Keratinocyte (primary cell): Measurements from ENCODE around the gene ACOX2. TPM values are rescaled to one million over a fixed set of nuclear protein-coding genes. Genes with fewer than 3 reads are reported as not detected.

ENCODE experiments used
- DNase-seq: peaks from one replicate; pipeline ENCODE4 v3.0.0-alpha.2; 2011; ENCODE audit warnings: low read depth, missing footprints, low spot score
- FAIRE-seq: peaks from 2 replicates; lab custom pipeline; 2011; peaks lifted over from hg19 to GRCh38; lab: Jason Lieb, UNC
- H2AFZ ChIP-seq: 2 replicates; pipeline ENCODE4 v1.6.0; 2012; ENCODE audit warnings: low read length, control low read depth, inconsistent platforms; ENCODE audit not compliant: control insufficient read depth
- H3K27ac ChIP-seq: 2 replicates; pipeline ENCODE4 v1.5.1; 2011; ENCODE audit warnings: low read length; ENCODE audit not compliant: control insufficient read depth, insufficient read depth
- H3K27me3 ChIP-seq: 3 replicates; pipeline ENCODE4 v1.6.0; 2011; ENCODE audit warnings: low read length; ENCODE audit not compliant: control insufficient read depth, insufficient read depth; ENCODE audit errors: extremely low read depth
- H3K36me3 ChIP-seq, 2 experiments: 2 replicates in 1 of 2; 3 replicates in 1 of 2; pipeline ENCODE4 v1.5.1; 2011; ENCODE audit warnings: low read length in 2 of 2, mild to moderate bottlenecking in 1 of 2; ENCODE audit not compliant: control insufficient read depth in 2 of 2, insufficient read depth in 2 of 2; ENCODE audit errors: extremely low read depth in 1 of 2
- H3K4me1 ChIP-seq: 3 replicates; pipeline ENCODE4 v1.5.1; 2011; ENCODE audit warnings: low read length; ENCODE audit not compliant: control insufficient read depth, insufficient read depth; ENCODE audit errors: extremely low read depth
- H3K4me2 ChIP-seq: 3 replicates; pipeline ENCODE4 v1.6.0; 2011; ENCODE audit warnings: low read depth, low read length; ENCODE audit not compliant: control insufficient read depth, insufficient read depth; ENCODE audit errors: extremely low read depth
- H3K4me3 ChIP-seq, 3 experiments: fragments of 200-600 bp in 1 of 3; sonication (generic) in 1 of 3; 2 replicates in 2 of 3; 3 replicates in 1 of 3; pipeline ENCODE4 v1.5.1; 2011 to 2016; ENCODE audit warnings: low read length in 3 of 3, mild to moderate bottlenecking in 3 of 3, control low read depth in 2 of 3, inconsistent platforms in 1 of 3, low read depth in 1 of 3, mixed read lengths in 1 of 3, mixed run types in 1 of 3, moderate library complexity in 1 of 3; ENCODE audit not compliant: control insufficient read depth in 2 of 3, insufficient read depth in 2 of 3; ENCODE audit errors: extremely low read depth in 1 of 3
- H3K79me2 ChIP-seq: 2 replicates; pipeline ENCODE4 v1.6.0; 2012; ENCODE audit warnings: low read length; ENCODE audit not compliant: control insufficient read depth, insufficient read depth
- H3K9ac ChIP-seq: 3 replicates; pipeline ENCODE4 v1.6.0; 2011; ENCODE audit warnings: low read length; ENCODE audit not compliant: control insufficient read depth, insufficient read depth; ENCODE audit errors: extremely low read depth
- H3K9me1 ChIP-seq: 3 replicates; pipeline ENCODE4 v1.6.0; 2011; ENCODE audit warnings: low read length; ENCODE audit not compliant: control insufficient read depth, insufficient read depth; ENCODE audit errors: extremely low read depth
- H3K9me3 ChIP-seq: 2 replicates; pipeline ENCODE4 v1.5.1; 2012; ENCODE audit warnings: low read depth, low read length; ENCODE audit not compliant: control insufficient read depth
- H4K20me1 ChIP-seq: 3 replicates; pipeline ENCODE4 v1.6.0; 2011; ENCODE audit warnings: low read length; ENCODE audit not compliant: control insufficient read depth, insufficient read depth; ENCODE audit errors: extremely low read depth
- CTCF ChIP-seq, 3 experiments: IDR thresholded peaks in 1 of 3; conservative IDR thresholded peaks in 1 of 3; optimal IDR thresholded peaks in 1 of 3; 2 replicates in 2 of 3; 3 replicates in 1 of 3; pipeline versions ENCODE3 to v1.5.1; 2011; ENCODE audit warnings: low read length in 3 of 3, mild to moderate bottlenecking in 3 of 3, moderate library complexity in 2 of 3, control low read depth in 1 of 3, inconsistent platforms in 1 of 3; ENCODE audit not compliant: insufficient read depth in 2 of 3; ENCODE audit errors: extremely low read depth in 1 of 3
- EZH2 ChIP-seq: IDR thresholded peaks from one replicate; pipeline ENCODE4 v1.6.1; 2012; ENCODE audit warnings: inconsistent platforms, mild to moderate bottlenecking, low read length, moderate library complexity
- dilution Hi-C: fragments of 300-500 bp; cut with MboI; formaldehyde crosslinking; loops from one replicate; pipeline ENCODE4 v1.7.0; 2020; ENCODE audit warnings: low sequenced_read_pairs; ENCODE audit not compliant: extremely low pct_ligation_motif_present
- polyA plus RNA-seq, 5 experiments: library from polyadenylated mRNA; depleted of rRNA in 3 of 5; stranded (reverse) in 3 of 5; stranded (forward) in 1 of 5; unstranded in 1 of 5; fragments of >200 nt; gene quantifications; 1 replicate in 1 of 5; 2 replicates in 3 of 5; 3 replicates in 1 of 5; pipeline versions ENCODE4 v1.2.1 to v1.2.3, GENCODE V29; 2011 to 2012; ENCODE audit warnings: missing spikeins in 2 of 5, low read depth in 1 of 5, low replicate concordance in 1 of 5

The ACOX2 gene
- polyA plus RNA-seq, 1 donor (not counting 4 experiments of a cell fraction or from before 2014, with no cell fraction given): 0.20 TPM

GRCh38 chr3:58572013-58572633 lies 35.1 kb upstream of the ACOX2 start:
- Histone ChIP-seq H3K36me3 (no peaks in the 10 kb centered on the region), H2AFZ (no peak overlapping the region), H3K4me2 (no peak overlapping the region), H3K27ac (no peak overlapping the region), H4K20me1 (no peaks in the 10 kb centered on the region), H3K9me3 (no peaks in the 10 kb centered on the region), H3K4me1 (no peaks in the 10 kb centered on the region), H3K9me1 (no peaks in the 10 kb centered on the region), H3K79me2 (no peaks in the 10 kb centered on the region), H3K9ac (no peak overlapping the region), H3K27me3 (peaks cover 8% of the 10 kb centered on the region), H3K4me3 (no peak overlapping the region)
- FAIRE-seq (peak; percentile 32), DNase-seq (no peak)
- no peak for TF ChIP-seq CTCF (optimal IDR thresholded peaks at IDR 0.05 in 1 of 3, IDR thresholded peaks at IDR 0.05 in 1 of 3, conservative IDR thresholded peaks at IDR 0.05 in 1 of 3; ENCODE audit: extremely low read depth in 1 of 3, insufficient read depth in 2 of 3, low read length in 3 of 3)
- no peak for TF ChIP-seq EZH2
- dilution Hi-C loops: no loop called here

- Histone ChIP-seq H3K9me3 (no peaks in the 10 kb centered on the region), H3K4me1 (no peaks in the 10 kb centered on the region), H3K79me2 (no peaks in the 10 kb centered on the region), H3K27me3 (no peaks in the 10 kb centered on the region), H3K27ac (no peak overlapping the region), H4K20me1 (no peaks in the 10 kb centered on the region), H3K9ac (no peak overlapping the region), H3K4me3 (no peak overlapping the region), H3K9me1 (no peaks in the 10 kb centered on the region), H3K36me3 (no peaks in the 10 kb centered on the region), H2AFZ (no peak overlapping the region), H3K4me2 (no peak overlapping the region)
- no peak for FAIRE-seq
- DNase-seq: no peak
- dilution Hi-C loops: no loop called here
- TF ChIP-seq CTCF (optimal IDR thresholded peaks at IDR 0.05 in 1 of 3, IDR thresholded peaks at IDR 0.05 in 1 of 3, conservative IDR thresholded peaks at IDR 0.05 in 1 of 3; ENCODE audit: extremely low read depth in 1 of 3, insufficient read depth in 2 of 3, low read length in 3 of 3) (no peak), EZH2 (no peak)
Measured at GRCh38 chr3:58570851-58571250, 33.9 kb upstream of the ACOX2 start.
